ENCODE measurements around the gene C16orf86. TPM values are rescaled to one million over a fixed set of nuclear protein-coding genes. Genes with fewer than 3 reads are reported as not detected.
A peak's percentile ranks its signal among the peaks of the same experiment; 100 is the strongest.

Gene C16orf86
- total RNA-seq, 1 donor from 2014 or later = 1.8 TPM

DNA sequence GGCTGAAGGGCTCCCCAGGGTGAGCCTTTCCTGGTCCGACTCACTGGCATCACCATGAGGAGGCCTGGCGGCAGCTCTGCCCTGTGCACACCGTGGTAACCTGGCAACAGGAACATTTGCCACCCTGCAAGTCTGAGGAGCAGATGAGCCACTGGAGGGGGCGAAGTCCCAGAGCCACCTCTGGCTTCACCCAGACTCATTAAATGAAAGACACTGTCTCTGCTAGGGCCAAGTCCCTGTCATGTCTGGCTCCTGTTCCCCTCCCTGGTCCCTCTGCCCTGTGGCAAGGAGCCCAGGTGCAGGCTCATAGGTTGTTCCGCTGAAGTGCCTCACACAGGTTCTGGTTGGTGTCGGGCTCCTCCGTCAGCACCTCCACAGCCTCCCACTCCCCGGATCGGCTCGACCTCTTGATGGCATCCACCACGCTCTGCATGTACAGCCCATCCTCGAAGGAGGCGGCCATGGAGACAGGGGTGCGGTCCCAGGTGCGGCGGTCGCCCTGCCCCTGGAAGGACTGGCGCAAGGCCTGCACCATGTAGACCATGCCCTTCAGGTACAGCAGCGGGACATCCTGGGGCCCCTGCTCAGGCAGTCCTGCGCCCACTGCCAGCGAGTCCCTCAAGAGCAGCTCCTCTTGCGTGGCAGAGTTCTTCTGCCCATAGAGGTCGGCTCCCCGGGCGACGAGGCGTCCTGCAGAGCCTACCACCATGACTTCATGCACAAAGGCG, 8.4 kb downstream of the C16orf86 start:
- peak overlapping the region; percentile 15 for H3K4me3 Mint-ChIP-seq (ENCODE audit: unreplicated experiment)
- peaks cover 4% of the 10 kb centered on the region for H3K27me3 Mint-ChIP-seq (ENCODE audit: unreplicated experiment)
- no peak for TF ChIP-seq CTCF (IDR thresholded peaks at IDR 0.05; ENCODE audit: unreplicated experiment)
- peak overlapping the region; percentile 87 for H3K27ac Mint-ChIP-seq (ENCODE audit: unreplicated experiment)
- DNase-seq (ENCODE audit: low spot score) = no peak
- no peaks in the 10 kb centered on the region for H3K9me3 Mint-ChIP-seq (ENCODE audit: unreplicated experiment)
- peaks cover 28% of the 10 kb centered on the region for H3K4me1 Mint-ChIP-seq (ENCODE audit: unreplicated experiment)
- H3K36me3 Mint-ChIP-seq (ENCODE audit: low read depth, unreplicated experiment) = peaks cover 4% of the 10 kb centered on the region

DNA sequence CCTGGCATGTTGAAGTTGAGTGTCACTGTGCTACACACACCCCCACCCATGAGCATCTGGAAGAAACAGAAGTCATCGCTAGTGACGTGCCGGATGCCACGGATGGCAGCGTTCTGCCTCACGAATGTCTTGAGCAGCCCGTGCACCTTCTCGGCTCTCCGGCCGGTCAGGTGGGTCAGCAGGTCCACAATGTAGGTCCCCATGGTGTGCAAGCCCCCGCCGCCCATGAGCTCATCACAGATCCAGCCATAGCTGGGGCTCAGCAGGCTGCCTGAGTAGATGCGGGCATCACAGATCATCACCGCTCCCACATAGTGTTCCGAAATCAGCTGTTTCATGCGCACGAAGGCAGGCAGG, 8.9 kb downstream of the C16orf86 start:
- peaks cover 4% of the 10 kb centered on the region for H3K27me3 Mint-ChIP-seq (ENCODE audit: unreplicated experiment)
- no peak for DNase-seq (ENCODE audit: low spot score)
- peaks cover 27% of the 10 kb centered on the region for H3K4me1 Mint-ChIP-seq (ENCODE audit: unreplicated experiment)
- no peak for TF ChIP-seq CTCF (IDR thresholded peaks at IDR 0.05; ENCODE audit: unreplicated experiment)
- H3K27ac Mint-ChIP-seq (ENCODE audit: unreplicated experiment) = no peak overlapping the region
- H3K4me3 Mint-ChIP-seq (ENCODE audit: unreplicated experiment) = no peak overlapping the region
- peaks cover 4% of the 10 kb centered on the region for H3K36me3 Mint-ChIP-seq (ENCODE audit: low read depth, unreplicated experiment)
- H3K9me3 Mint-ChIP-seq (ENCODE audit: unreplicated experiment) = no peaks in the 10 kb centered on the region

DNA sequence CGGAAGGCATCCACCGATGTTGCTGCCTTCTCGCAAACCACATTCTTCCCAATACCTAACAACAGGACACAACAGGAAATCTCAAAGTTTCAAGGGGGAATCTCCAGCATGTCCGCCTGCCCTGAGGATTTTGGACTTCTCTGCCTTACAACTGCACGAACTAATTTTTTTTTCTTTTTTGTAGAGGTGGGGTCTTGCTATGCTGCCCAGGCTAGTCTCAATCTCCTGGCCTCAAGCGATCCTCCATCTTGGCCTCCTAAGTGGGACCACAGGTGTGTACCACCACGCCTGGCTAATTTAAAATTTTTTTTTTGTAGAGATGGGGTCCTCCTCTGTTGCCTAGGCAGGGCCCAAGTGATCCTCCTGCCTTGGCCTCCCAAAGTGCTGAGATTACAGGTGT, 9.4 kb downstream of the C16orf86 start:
- no peak for TF ChIP-seq CTCF (IDR thresholded peaks at IDR 0.05; ENCODE audit: unreplicated experiment)
- Mint-ChIP-seq H3K36me3 (ENCODE audit: low read depth, unreplicated experiment) (peaks cover 4% of the 10 kb centered on the region), H3K9me3 (ENCODE audit: unreplicated experiment) (no peaks in the 10 kb centered on the region), H3K4me1 (ENCODE audit: unreplicated experiment) (peaks cover 23% of the 10 kb centered on the region), H3K4me3 (ENCODE audit: unreplicated experiment) (no peak overlapping the region), H3K27ac (ENCODE audit: unreplicated experiment) (no peak overlapping the region), H3K27me3 (ENCODE audit: unreplicated experiment) (peaks cover 1% of the 10 kb centered on the region)
- DNase-seq (ENCODE audit: low spot score) = no peak

GRCh38 chr16:67676516-67676915, 9.9 kb downstream of the C16orf86 start:
- Mint-ChIP-seq H3K9me3 (ENCODE audit: unreplicated experiment) (no peaks in the 10 kb centered on the region), H3K36me3 (ENCODE audit: low read depth, unreplicated experiment) (peaks cover 4% of the 10 kb centered on the region), H3K4me1 (ENCODE audit: unreplicated experiment) (peaks cover 20% of the 10 kb centered on the region), H3K27ac (ENCODE audit: unreplicated experiment) (no peak overlapping the region), H3K27me3 (ENCODE audit: unreplicated experiment) (no peaks in the 10 kb centered on the region), H3K4me3 (ENCODE audit: unreplicated experiment) (no peak overlapping the region)
- no peak for TF ChIP-seq CTCF (IDR thresholded peaks at IDR 0.05; ENCODE audit: unreplicated experiment)
- no peak for DNase-seq (ENCODE audit: low spot score)

GRCh38 chr16:67676939-67677338, 10.3 kb downstream of the C16orf86 start:
- Mint-ChIP-seq H3K27me3 (ENCODE audit: unreplicated experiment) (no peaks in the 10 kb centered on the region), H3K27ac (ENCODE audit: unreplicated experiment) (no peak overlapping the region), H3K36me3 (ENCODE audit: low read depth, unreplicated experiment) (peaks cover 4% of the 10 kb centered on the region)

More at GRCh38 chr16:67676939-67677338, 10.3 kb downstream of the C16orf86 start:
- Mint-ChIP-seq H3K9me3 (ENCODE audit: unreplicated experiment) (no peaks in the 10 kb centered on the region), H3K4me3 (ENCODE audit: unreplicated experiment) (no peak overlapping the region), H3K4me1 (ENCODE audit: unreplicated experiment) (peaks cover 20% of the 10 kb centered on the region)
- DNase-seq (ENCODE audit: low spot score) = no peak
- no peak for TF ChIP-seq CTCF (IDR thresholded peaks at IDR 0.05; ENCODE audit: unreplicated experiment)

All from endothelial cell (in vitro differentiated cells).